ENCODE data around the gene METTL5. TPM values are rescaled to one million over a fixed set of nuclear protein-coding genes. Genes with fewer than 3 reads are reported as not detected.

Gene METTL5
- total RNA-seq, 1 donor: 39.8 TPM

DNA sequence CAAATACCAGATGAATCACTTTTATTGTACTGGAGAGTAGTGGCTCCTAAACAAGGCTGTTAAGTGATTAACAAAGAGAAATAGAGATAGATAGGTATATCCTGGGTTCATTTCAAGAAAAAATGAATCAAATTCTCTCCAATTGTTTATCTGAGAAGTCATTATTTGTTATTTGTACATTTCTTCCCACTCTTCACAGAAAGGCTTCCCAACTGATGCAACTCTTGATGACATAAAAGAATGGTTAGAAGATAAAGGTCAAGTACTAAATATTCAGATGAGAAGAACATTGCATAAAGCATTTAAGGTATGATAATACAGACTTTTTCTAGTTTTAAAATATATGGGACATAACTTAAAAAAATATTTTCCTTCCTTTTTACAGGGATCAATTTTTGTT is 18.1 kb downstream of the METTL5 start:
- H2AFZ ChIP-seq (ENCODE audit: low read length): no peak overlapping the region
- no peaks in the 10 kb centered on the region for H3K27me3 ChIP-seq (ENCODE audit: insufficient read depth, low read length)
- no peaks in the 10 kb centered on the region for H4K20me1 ChIP-seq (ENCODE audit: insufficient read depth, low read length)
- peaks cover 37% of the 10 kb centered on the region for H3K79me2 ChIP-seq (ENCODE audit: insufficient read depth, low read length)
- peaks cover 59% of the 10 kb centered on the region for H3K36me3 ChIP-seq (ENCODE audit: insufficient read depth, low read length)
- H3K4me2 ChIP-seq (ENCODE audit: insufficient read depth, low read length): no peak overlapping the region
- H3K4me3 ChIP-seq (ENCODE audit: insufficient read depth, low read length): no peak overlapping the region
- DNase-seq (ENCODE audit: insufficient read length, low spot score, missing footprints): no peak
- no peak for TF ChIP-seq CTCF (IDR thresholded peaks at IDR 0.05; ENCODE audit: extremely low read depth, low read depth, low read length)
- peaks cover 27% of the 10 kb centered on the region for H3K4me1 ChIP-seq (ENCODE audit: insufficient read depth, low read length)
- peak overlapping the region; percentile 28 for H3K27ac ChIP-seq (ENCODE audit: low read depth, low read length)
- H3K9me3 ChIP-seq (ENCODE audit: low read depth, low read length): no peaks in the 10 kb centered on the region

GRCh38 chr2:169803480-169803879 is 21.2 kb downstream of the METTL5 start:
- peaks cover 22% of the 10 kb centered on the region for H3K4me1 ChIP-seq (ENCODE audit: insufficient read depth, low read length)
- no peaks in the 10 kb centered on the region for H3K9me3 ChIP-seq (ENCODE audit: low read depth, low read length)
- TF ChIP-seq CTCF (IDR thresholded peaks at IDR 0.05; ENCODE audit: extremely low read depth, low read depth, low read length): no peak
- peaks cover 66% of the 10 kb centered on the region for H3K79me2 ChIP-seq (ENCODE audit: insufficient read depth, low read length)
- H3K36me3 ChIP-seq (ENCODE audit: insufficient read depth, low read length): peaks cover 39% of the 10 kb centered on the region
- H4K20me1 ChIP-seq (ENCODE audit: insufficient read depth, low read length): peaks cover 6% of the 10 kb centered on the region
- no peak overlapping the region for H2AFZ ChIP-seq (ENCODE audit: low read length)
- DNase-seq (ENCODE audit: insufficient read length, low spot score, missing footprints): no peak
- no peak overlapping the region for H3K27ac ChIP-seq (ENCODE audit: low read depth, low read length)
- no peak overlapping the region for H3K4me3 ChIP-seq (ENCODE audit: insufficient read depth, low read length)
- no peak overlapping the region for H3K4me2 ChIP-seq (ENCODE audit: insufficient read depth, low read length)
- no peaks in the 10 kb centered on the region for H3K27me3 ChIP-seq (ENCODE audit: insufficient read depth, low read length)

- DNase-seq (ENCODE audit: insufficient read length, low spot score, missing footprints): peak; percentile 98
- Histone ChIP-seq H3K36me3 (ENCODE audit: insufficient read depth, low read length) (peaks cover 15% of the 10 kb centered on the region), H3K79me2 (ENCODE audit: insufficient read depth, low read length) (peaks cover 55% of the 10 kb centered on the region), H3K4me3 (ENCODE audit: insufficient read depth, low read length) (peak within 1 kb of the TSS; percentile 97), H2AFZ (ENCODE audit: low read length) (peak within 1 kb of the TSS; percentile 99), H3K27me3 (ENCODE audit: insufficient read depth, low read length) (no peaks in the 10 kb centered on the region), H3K9me3 (ENCODE audit: low read depth, low read length) (no peaks in the 10 kb centered on the region), H4K20me1 (ENCODE audit: insufficient read depth, low read length) (peaks cover 6% of the 10 kb centered on the region), H3K27ac (ENCODE audit: low read depth, low read length) (peak within 1 kb of the TSS; percentile 74), H3K4me2 (ENCODE audit: insufficient read depth, low read length) (peak within 1 kb of the TSS; percentile 84), H3K4me1 (ENCODE audit: insufficient read depth, low read length) (peaks cover 10% of the 10 kb centered on the region)
- no peak for TF ChIP-seq CTCF (IDR thresholded peaks at IDR 0.05; ENCODE audit: extremely low read depth, low read depth, low read length)
Observed at GRCh38 chr2:169798718-169799592, 25.8 kb downstream of the METTL5 start, which contains the start of gene SSB. SSB (plus strand) TSS chr2:169798871; CDS start chr2:169800961, 2,090 bp downstream.

DNA sequence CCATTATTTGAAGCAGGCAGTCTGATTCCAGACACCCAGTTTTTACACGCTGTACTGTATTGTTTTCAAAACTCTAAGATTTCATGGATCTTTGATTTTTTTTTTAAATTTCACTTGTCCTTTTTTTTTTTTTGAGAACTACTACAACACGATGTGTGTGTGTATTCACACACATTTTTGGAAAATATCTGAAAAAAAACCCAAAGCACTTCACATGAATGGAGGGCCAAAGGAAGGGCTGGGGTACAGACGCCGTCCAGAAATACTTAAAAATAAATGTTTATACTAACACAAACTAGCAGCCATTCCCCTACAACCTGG is 26.3 kb downstream of the METTL5 start:
- DNase-seq (ENCODE audit: insufficient read length, low spot score, missing footprints): no peak
- Histone ChIP-seq H3K27ac (ENCODE audit: low read depth, low read length) (peak overlapping the region; percentile 74), H3K27me3 (ENCODE audit: insufficient read depth, low read length) (no peaks in the 10 kb centered on the region), H3K4me1 (ENCODE audit: insufficient read depth, low read length) (peaks cover 5% of the 10 kb centered on the region), H4K20me1 (ENCODE audit: insufficient read depth, low read length) (peaks cover 6% of the 10 kb centered on the region), H3K79me2 (ENCODE audit: insufficient read depth, low read length) (peaks cover 49% of the 10 kb centered on the region), H3K36me3 (ENCODE audit: insufficient read depth, low read length) (peaks cover 15% of the 10 kb centered on the region), H3K4me3 (ENCODE audit: insufficient read depth, low read length) (peak overlapping the region; percentile 97), H3K4me2 (ENCODE audit: insufficient read depth, low read length) (peak overlapping the region; percentile 84), H2AFZ (ENCODE audit: low read length) (peak overlapping the region; percentile 99), H3K9me3 (ENCODE audit: low read depth, low read length) (no peaks in the 10 kb centered on the region)
- no peak for TF ChIP-seq CTCF (IDR thresholded peaks at IDR 0.05; ENCODE audit: extremely low read depth, low read depth, low read length)
